Stomach (tissue), 9 donors: Measurements from ENCODE around the gene ZCCHC7. TPM values are rescaled to one million over a fixed set of nuclear protein-coding genes. Genes with fewer than 3 reads are reported as not detected.
A peak's percentile ranks its signal among the peaks of the same experiment; 100 is the strongest.

Source experiments
- DNase-seq, 2 donors: peaks; one replicate each; pipeline versions ENCODE4 v3.0.0 to v3.0.0-alpha.2; 2013 to 2019
- H3K27ac ChIP-seq, 5 donors: fragments of 200-600 bp in 4 of 5; sonication (generic) in 4 of 5; one replicate each; pipeline ENCODE4 v1.5.1; 2013 to 2019; ENCODE audit warnings: mild to moderate bottlenecking in 1 of 5, moderate library complexity in 1 of 5
- H3K27me3 ChIP-seq, 3 donors: fragments of 200-600 bp; sonication (generic); one replicate each; pipeline ENCODE4 v1.5.1; 2017 to 2019; ENCODE audit warnings: mixed run types in 1 of 3
- H3K36me3 ChIP-seq, 4 donors: fragments of 200-600 bp; sonication (generic); 1 replicate in 3 of 4; 2 replicates in 1 of 4; pipeline ENCODE4 v1.5.1; 2016 to 2019
- H3K4me1 ChIP-seq, 4 donors: fragments of 200-600 bp; sonication (generic); one replicate each; pipeline ENCODE4 v1.5.1; 2016 to 2019
- H3K4me3 ChIP-seq, 4 donors: fragments of 200-600 bp; sonication (generic) in 3 of 4; one replicate each; pipeline ENCODE4 v1.5.1; 2016 to 2019; ENCODE audit warnings: mild to moderate bottlenecking in 1 of 4
- H3K9me3 ChIP-seq, 4 donors: fragments of 200-600 bp; sonication (generic); one replicate each; pipeline ENCODE4 v1.5.1; 2016 to 2019
- CTCF ChIP-seq, 7 experiments: fragments of 450-650 bp in 4 of 7; fragments of 200-600 bp in 3 of 7; sonication (generic) in 3 of 7; IDR thresholded peaks; one replicate each; pipeline ENCODE4 v1.5.1; 2016 to 2019; ENCODE audit warnings: antibody characterized with exemption in 7 of 7, control low read depth in 2 of 7, mild to moderate bottlenecking in 1 of 7
- EP300 ChIP-seq: sonication (generic); formaldehyde crosslinking; IDR thresholded peaks from one replicate; pipeline ENCODE4 v1.6.1; 2017; ENCODE audit warnings: antibody characterized with exemption
- POLR2A ChIP-seq, 4 donors: fragments of 450-650 bp; IDR thresholded peaks; one replicate each; pipeline ENCODE4 v1.6.1; 2016; ENCODE audit warnings: antibody characterized with exemption in 4 of 4, control low read depth in 2 of 4, mild to moderate bottlenecking in 1 of 4, moderate library complexity in 1 of 4
- POLR2AphosphoS5 ChIP-seq, 3 donors: sonication (generic); formaldehyde crosslinking; IDR thresholded peaks; one replicate each; pipeline ENCODE4 v1.6.1; 2016; ENCODE audit warnings: antibody characterized with exemption in 3 of 3
- WGBS, 5 donors: extraction: QIAGEN DNeasy Blood & Tissue Kit in 3 of 5; methylation state at CpG; one replicate each; pipeline versions ENCODE4 v1.1.5 to v1.1.7; 2013 to 2018; 5-methylcytosine and 5-hydroxymethylcytosine counted together
- intact Hi-C: fragments of 100-400 bp; cut with DNase I; formaldehyde crosslinking; loops from one replicate; pipeline ENCODE4 v1.15.1; 2023; ENCODE audit warnings: low total_unique reads
- polyA plus RNA-seq, 3 donors: library from polyadenylated mRNA; stranded (reverse); fragments of 200-250 nt; gene quantifications; one replicate each; pipeline ENCODE4 v1.2.3, GENCODE V29; 2013
- total RNA-seq, 5 donors: library from RNA; depleted of rRNA; stranded (reverse); fragments of >200 nt; gene quantifications; one replicate each; pipeline versions ENCODE4 v1.1.0 to v1.2.3, GENCODE V29; 2014 to 2016
- donor health status: healthy with polysubstance abuse.
- donor health status: Bipolar disorder and iron deficiency.
- donor health status: healthy.

The ZCCHC7 gene
- total and polyA plus RNA-seq, 8 donors, result 7.9 to 67.1 (median 17.6) TPM

DNA sequence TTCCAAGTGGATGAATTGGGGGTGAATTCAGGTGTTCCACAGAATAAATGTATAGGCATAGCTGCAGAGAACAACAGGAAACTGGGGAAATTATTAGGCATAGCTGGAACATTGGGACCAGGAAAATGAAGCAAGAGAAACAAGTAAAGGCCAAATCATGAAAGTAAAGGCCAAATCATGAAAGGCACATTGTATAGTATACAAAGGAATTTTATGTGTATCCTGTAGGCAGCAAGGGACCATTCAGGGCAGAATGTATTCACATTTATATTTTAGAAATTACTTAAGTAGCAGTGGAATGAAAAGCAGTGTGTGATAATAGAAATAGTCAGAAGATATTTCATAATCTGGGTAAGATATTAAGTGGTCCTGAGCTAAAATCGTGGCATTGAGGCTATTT is 174.8 kb downstream of the ZCCHC7 start:
- H3K4me3 ChIP-seq, result no peak overlapping the region
- intact Hi-C loops, result no loop called here
- TF ChIP-seq POLR2A (IDR thresholded peaks at IDR 0.05) (no peak), EP300 (no peak), POLR2AphosphoS5 (IDR thresholded peaks at IDR 0.05) (no peak), CTCF (IDR thresholded peaks at IDR 0.05) (no peak)
- no peaks in the 10 kb centered on the region for H3K9me3 ChIP-seq
- 78 to 94% (median 78%) methylated on average over 1 of the region's 1 CpG for WGBS, 5 donors
- no peak for DNase-seq
- H3K4me1 ChIP-seq, result peaks cover 0 to 19% (median 2%) of the 10 kb centered on the region in 4 donors
- H3K36me3 ChIP-seq, result no peaks in the 10 kb centered on the region
- no peak overlapping the region for H3K27ac ChIP-seq
- H3K27me3 ChIP-seq, result no peaks in the 10 kb centered on the region

GRCh38 chr9:37295796-37296195 is 175.4 kb downstream of the ZCCHC7 start:
- DNase-seq, result no peak
- Histone ChIP-seq H3K27me3 (no peaks in the 10 kb centered on the region), H3K9me3 (no peaks in the 10 kb centered on the region), H3K36me3 (no peaks in the 10 kb centered on the region), H3K4me1 (peaks cover 0 to 17% (median 2%) of the 10 kb centered on the region in 4 donors), H3K4me3 (no peak overlapping the region), H3K27ac (no peak overlapping the region)
- intact Hi-C loops, result no loop called here
- no peak for TF ChIP-seq EP300

- intact Hi-C loops, result no loop called here
- Histone ChIP-seq H3K36me3 (no peaks in the 10 kb centered on the region), H3K9me3 (no peaks in the 10 kb centered on the region), H3K27ac (no peak overlapping the region), H3K4me3 (no peak overlapping the region), H3K4me1 (peaks cover 0 to 10% (median 2%) of the 10 kb centered on the region in 4 donors), H3K27me3 (no peaks in the 10 kb centered on the region)
- no peak for TF ChIP-seq EP300
- TF ChIP-seq CTCF (IDR thresholded peaks at IDR 0.05), result no peak
- TF ChIP-seq POLR2AphosphoS5 (IDR thresholded peaks at IDR 0.05), result no peak
- TF ChIP-seq POLR2A (IDR thresholded peaks at IDR 0.05), result no peak
- no peak for DNase-seq
- WGBS, 5 donors, result 77 to 81% (median 79%) methylated on average over 3 of the region's 3 CpGs
These were observed 177.2 kb downstream of the ZCCHC7 start for GRCh38 chr9:37297592-37297991.

- no peak for TF ChIP-seq EP300
- TF ChIP-seq POLR2A (IDR thresholded peaks at IDR 0.05), result no peak
- TF ChIP-seq CTCF (IDR thresholded peaks at IDR 0.05), result no peak
- TF ChIP-seq POLR2AphosphoS5 (IDR thresholded peaks at IDR 0.05), result no peak
- H3K36me3 ChIP-seq, result peaks cover 0 to 21% (median 19%) of the 10 kb centered on the region in 4 donors
- H3K27me3 ChIP-seq, result no peaks in the 10 kb centered on the region
- H3K4me3 ChIP-seq, result no peak overlapping the region
- intact Hi-C loops, result no loop called here
- no peaks in the 10 kb centered on the region for H3K9me3 ChIP-seq
- peak in 1 of 2 donors; percentile 26 for DNase-seq
- no peaks in the 10 kb centered on the region for H3K4me1 ChIP-seq
- WGBS, 5 donors, result 28 to 52% (median 40%) methylated on average over 1 of the region's 1 CpG
- no peak overlapping the region for H3K27ac ChIP-seq
These were observed 180.2 kb downstream of the ZCCHC7 start for GRCh38 chr9:37300620-37301019.

DNA sequence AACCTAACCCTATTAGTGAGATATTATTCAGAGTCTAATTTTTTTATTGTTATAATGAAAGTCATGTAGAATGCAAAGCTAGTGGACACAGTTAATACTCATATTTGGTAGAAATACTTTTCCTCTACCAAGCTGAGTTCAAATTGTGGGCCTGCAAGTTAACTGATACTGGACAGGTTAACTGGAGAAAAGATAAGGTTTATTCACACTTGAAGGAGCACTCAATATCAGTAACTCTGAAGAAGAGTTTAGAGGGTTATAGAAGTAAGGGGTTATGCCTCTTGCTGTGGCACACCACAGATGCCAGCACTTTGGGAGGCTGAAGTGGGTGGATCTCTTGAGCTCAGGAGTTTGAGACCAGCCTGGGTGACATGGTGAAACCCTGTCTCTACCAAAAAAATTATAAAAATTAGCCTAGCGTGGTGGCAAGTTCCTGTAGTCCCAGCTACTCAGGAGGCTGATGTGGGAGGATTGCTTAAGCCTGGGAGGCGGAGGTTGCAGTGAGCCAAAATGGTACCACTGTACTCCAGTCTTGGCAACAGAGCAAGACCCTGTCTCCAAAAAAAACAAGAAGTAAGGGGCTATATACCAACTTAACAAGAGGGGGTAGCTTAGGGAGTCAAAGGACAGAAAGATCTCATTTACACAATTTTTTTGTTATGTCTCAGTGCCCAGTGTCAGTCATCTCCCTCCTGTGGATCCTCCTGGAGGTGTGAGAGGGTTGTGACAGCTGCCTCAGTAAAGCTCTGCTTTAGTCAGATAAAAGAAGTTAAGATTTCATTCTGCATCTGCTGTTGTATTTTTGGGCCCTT is 180.9 kb downstream of the ZCCHC7 start:
- Histone ChIP-seq H3K27ac (no peak overlapping the region), H3K36me3 (peaks cover 0 to 27% (median 25%) of the 10 kb centered on the region in 4 donors), H3K27me3 (no peaks in the 10 kb centered on the region), H3K4me3 (no peak overlapping the region), H3K4me1 (no peaks in the 10 kb centered on the region), H3K9me3 (no peaks in the 10 kb centered on the region)
- TF ChIP-seq POLR2AphosphoS5 (IDR thresholded peaks at IDR 0.05), result no peak
- no peak for TF ChIP-seq CTCF (IDR thresholded peaks at IDR 0.05)
- no peak for TF ChIP-seq POLR2A (IDR thresholded peaks at IDR 0.05)
- TF ChIP-seq EP300, result no peak
- intact Hi-C loops, result no loop called here
- 88 to 100% (median 98%) methylated on average over 2 of the region's 2 CpGs for WGBS, 5 donors
- DNase-seq, result no peak
